GM18873 (cell line): ENCODE measurements around the gene FHOD1.

Source experiments
- ATAC-seq: cut with Tn5 transposase; IDR thresholded peaks from one replicate; pipeline ENCODE4 v1.9.1; 2021; ENCODE audit warnings: mild to moderate bottlenecking, moderate library complexity, moderate number of reproducible peaks; ENCODE audit not compliant: unreplicated experiment, low FRiP score

Gene FHOD1

GRCh38 chr16:67247192-67248072 lies at the start of gene FHOD1:
Gene FHOD1 (minus strand): TSS chr16:67247481. CDS start chr16:67247410, 71 bp downstream.
- ATAC-seq = peak; percentile 33

- no peak for ATAC-seq
These were observed 49.1 kb upstream of the FHOD1 start for GRCh38 chr16:67296420-67296819.

GRCh38 chr16:67294938-67295361 lies 47.7 kb upstream of the FHOD1 start:
- no peak for ATAC-seq

- ATAC-seq = no peak
These were observed 47.0 kb upstream of the FHOD1 start for GRCh38 chr16:67294171-67294757.

GRCh38 chr16:67291461-67291860 lies 44.2 kb upstream of the FHOD1 start:
- ATAC-seq = no peak

GRCh38 chr16:67287960-67288359 lies 40.7 kb upstream of the FHOD1 start:
- no peak for ATAC-seq

- no peak for ATAC-seq
These were observed 39.4 kb upstream of the FHOD1 start for GRCh38 chr16:67286441-67287235.

- ATAC-seq = no peak
These were observed 37.7 kb upstream of the FHOD1 start for GRCh38 chr16:67284699-67285646.

GRCh38 chr16:67283826-67284555 lies 36.7 kb upstream of the FHOD1 start:
- no peak for ATAC-seq

- no peak for ATAC-seq
These were observed 36.0 kb upstream of the FHOD1 start for GRCh38 chr16:67283039-67283825.

- ATAC-seq = no peak
These were observed 35.1 kb upstream of the FHOD1 start for GRCh38 chr16:67282447-67282805.

- ATAC-seq = no peak
These were observed 34.5 kb upstream of the FHOD1 start for GRCh38 chr16:67281536-67282446.

- ATAC-seq = no peak
These were observed 33.1 kb upstream of the FHOD1 start for GRCh38 chr16:67280090-67281015.

- no peak for ATAC-seq
These were observed 32.2 kb upstream of the FHOD1 start, which contains the start of gene PLEKHG4 for GRCh38 chr16:67279296-67280089. Gene PLEKHG4 (plus strand): TSS chr16:67279532. CDS start chr16:67280045, 513 bp downstream.

- ATAC-seq = no peak
These were observed 31.6 kb upstream of the FHOD1 start for GRCh38 chr16:67278773-67279295.
